GM12892 (cell line): ENCODE measurements around the gene ALK.
"Not testable (repeated sequence)": the region's sequence is repeated elsewhere in the genome, so short reads cannot be mapped to it uniquely, and the experiment has no call there.

Experiments
- POLR2A ChIP-seq: IDR thresholded peaks from 2 replicates; pipeline ENCODE4 v1.6.1; 2011; ENCODE audit warnings: low read depth, low read length, control low read depth
- POLR2AphosphoS5 ChIP-seq: IDR thresholded peaks from 2 replicates; pipeline ENCODE4 v1.6.1; 2011; ENCODE audit warnings: low read depth, low read length, control low read depth

DNA sequence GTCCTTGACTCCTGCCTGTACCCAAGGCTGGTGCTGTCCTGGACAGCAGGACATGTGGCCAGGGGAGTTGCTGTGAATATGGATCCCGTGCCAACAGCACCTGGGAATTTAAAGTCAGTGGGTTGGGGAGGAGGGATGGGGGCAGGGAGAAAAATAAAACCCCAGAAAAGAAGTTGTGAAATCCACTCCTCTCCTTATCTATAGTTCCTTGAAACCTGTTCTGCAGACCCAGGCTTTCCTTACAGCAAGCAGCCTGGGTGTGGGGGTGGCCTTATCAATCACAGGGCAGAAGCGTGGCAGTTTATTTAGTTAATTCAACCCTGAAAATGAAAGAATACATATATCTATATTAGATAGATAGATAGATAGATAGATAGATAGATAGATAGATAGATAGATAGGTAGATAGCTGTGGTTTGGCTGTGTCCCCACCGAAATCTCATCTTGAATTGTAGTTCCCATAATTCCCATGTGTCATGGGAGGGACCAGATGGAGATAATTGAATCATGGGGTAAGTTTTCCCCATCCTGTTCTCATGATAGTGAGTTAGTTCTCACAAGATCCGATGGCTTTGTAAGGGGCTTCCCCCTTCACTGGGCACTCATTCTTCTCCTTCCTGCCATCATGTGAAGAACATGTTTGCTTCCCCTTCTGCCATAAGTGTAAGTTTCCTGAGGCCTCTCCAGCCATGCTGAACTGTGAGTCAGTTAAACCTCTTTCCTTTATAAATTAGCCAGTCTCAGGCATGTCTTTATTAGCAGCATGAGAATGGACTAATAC lies 667.7 kb downstream of the ALK start:
- not testable (repeated sequence) for TF ChIP-seq POLR2AphosphoS5, POLR2A
